ENCODE data around the gene FRRS1. TPM values are rescaled to one million over a fixed set of nuclear protein-coding genes. Genes with fewer than 3 reads are reported as not detected.
"Not testable (repeated sequence)": the region's sequence is repeated elsewhere in the genome, so short reads cannot be mapped to it uniquely, and the experiment has no call there.

FRRS1 gene
- total RNA-seq, 4 donors from 2014 or later: 10.4 to 12.9 (median 11.3) TPM

DNA sequence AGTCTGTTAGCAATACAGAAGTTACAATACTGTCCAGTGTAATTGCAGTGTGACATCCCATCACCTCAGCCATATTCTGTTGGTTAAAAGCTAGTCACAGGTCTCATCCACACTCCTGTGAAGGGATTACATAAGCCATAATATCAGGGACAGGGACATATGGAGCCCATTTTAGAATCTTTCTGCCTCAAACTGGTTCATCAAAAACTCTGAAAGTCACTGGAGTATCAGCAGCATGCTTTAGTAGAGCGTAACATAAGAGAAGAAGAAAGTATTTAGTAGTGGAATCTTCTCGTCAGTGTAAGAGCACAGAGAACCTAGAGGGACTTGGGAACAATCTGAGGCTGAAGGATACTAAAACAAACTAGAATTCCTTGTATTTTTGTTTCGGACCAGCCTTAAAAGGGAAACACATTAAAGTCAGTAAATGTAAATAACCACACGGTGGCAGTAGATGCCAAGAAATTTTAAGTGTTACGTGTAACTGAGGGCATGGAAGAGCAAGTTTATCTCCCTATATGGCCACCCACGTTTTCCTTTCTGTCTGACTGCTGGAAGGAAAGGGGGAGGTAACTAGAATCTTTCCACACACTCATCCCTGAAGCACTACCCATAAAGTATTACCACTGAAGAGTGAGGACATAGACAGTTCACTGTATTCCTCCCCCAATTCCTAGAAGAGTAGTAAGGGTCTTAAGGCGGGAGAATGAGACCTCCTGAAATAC lies 42.1 kb upstream of the FRRS1 start:
- intact Hi-C loops (cut with DNase I): loop anchor here (5.0 to 10.0 kb wide), 2 partner anchors 644 to 1056 kb away; no protein-coding TSS in a partner anchor
- Histone ChIP-seq H3K4me1 (no peaks in the 10 kb centered on the region), H3K27me3 (no peaks in the 10 kb centered on the region), H3K27ac (peak overlapping the region in 2 of 3 donors; percentile 59 to 60), H3K36me3 (no peaks in the 10 kb centered on the region), H3K9me3 (no peaks in the 10 kb centered on the region), H3K4me3 (replicated peaks in 1 of 3) (no peak overlapping the region)
- TF ChIP-seq POLR2A (IDR thresholded peaks at IDR 0.05): no peak
- TF ChIP-seq, protein P1, sequence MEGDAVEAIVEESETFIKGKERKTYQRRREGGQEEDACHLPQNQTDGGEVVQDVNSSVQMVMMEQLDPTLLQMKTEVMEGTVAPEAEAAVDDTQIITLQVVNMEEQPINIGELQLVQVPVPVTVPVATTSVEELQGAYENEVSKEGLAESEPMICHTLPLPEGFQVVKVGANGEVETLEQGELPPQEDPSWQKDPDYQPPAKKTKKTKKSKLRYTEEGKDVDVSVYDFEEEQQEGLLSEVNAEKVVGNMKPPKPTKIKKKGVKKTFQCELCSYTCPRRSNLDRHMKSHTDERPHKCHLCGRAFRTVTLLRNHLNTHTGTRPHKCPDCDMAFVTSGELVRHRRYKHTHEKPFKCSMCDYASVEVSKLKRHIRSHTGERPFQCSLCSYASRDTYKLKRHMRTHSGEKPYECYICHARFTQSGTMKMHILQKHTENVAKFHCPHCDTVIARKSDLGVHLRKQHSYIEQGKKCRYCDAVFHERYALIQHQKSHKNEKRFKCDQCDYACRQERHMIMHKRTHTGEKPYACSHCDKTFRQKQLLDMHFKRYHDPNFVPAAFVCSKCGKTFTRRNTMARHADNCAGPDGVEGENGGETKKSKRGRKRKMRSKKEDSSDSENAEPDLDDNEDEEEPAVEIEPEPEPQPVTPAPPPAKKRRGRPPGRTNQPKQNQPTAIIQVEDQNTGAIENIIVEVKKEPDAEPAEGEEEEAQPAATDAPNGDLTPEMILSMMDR (IDR thresholded peaks at IDR 0.05): peak in 5 of 6 experiments; percentile 37 to 84 (median 71)
- 8 to 9% methylated on average over 7 of the region's 7 CpGs for WGBS, 2 donors
- DNase-seq: peak in 1 of 2 donors; percentile 5

DNA sequence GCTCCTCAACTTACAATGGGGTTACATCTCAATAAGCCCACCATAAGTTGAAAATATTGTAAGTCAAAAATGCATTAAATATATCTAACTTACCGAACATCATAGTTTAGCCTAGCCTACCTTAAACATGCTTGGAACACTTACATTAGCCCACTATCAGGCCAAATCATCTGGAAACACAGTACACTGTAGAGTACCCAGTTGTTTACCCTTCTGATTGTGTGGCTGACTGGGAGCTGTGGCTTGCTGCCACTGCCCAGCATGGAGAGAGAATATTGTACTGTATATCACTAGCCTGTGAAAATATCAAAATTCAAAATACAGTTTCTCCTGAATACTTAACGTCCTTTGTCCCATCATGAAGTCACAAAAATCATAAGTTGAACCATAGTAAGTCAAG lies 40.4 kb upstream of the FRRS1 start:
- 69 to 82% methylated on average over 2 of the region's 2 CpGs for WGBS, 2 donors
- intact Hi-C loops (cut with DNase I): loop anchor here (5.0 to 10.0 kb wide), 2 partner anchors 645 to 1058 kb away; no protein-coding TSS in a partner anchor
- no peaks in the 10 kb centered on the region for H3K27me3 ChIP-seq
- no peaks in the 10 kb centered on the region for H3K4me1 ChIP-seq
- H3K4me3 ChIP-seq (replicated peaks in 1 of 3): no peak overlapping the region
- no peak for DNase-seq
- no peaks in the 10 kb centered on the region for H3K9me3 ChIP-seq
- no peaks in the 10 kb centered on the region for H3K36me3 ChIP-seq
- H3K27ac ChIP-seq: no peak overlapping the region
- TF ChIP-seq, protein P1 (IDR thresholded peaks at IDR 0.05): no peak
- TF ChIP-seq POLR2A (IDR thresholded peaks at IDR 0.05): no peak

DNA sequence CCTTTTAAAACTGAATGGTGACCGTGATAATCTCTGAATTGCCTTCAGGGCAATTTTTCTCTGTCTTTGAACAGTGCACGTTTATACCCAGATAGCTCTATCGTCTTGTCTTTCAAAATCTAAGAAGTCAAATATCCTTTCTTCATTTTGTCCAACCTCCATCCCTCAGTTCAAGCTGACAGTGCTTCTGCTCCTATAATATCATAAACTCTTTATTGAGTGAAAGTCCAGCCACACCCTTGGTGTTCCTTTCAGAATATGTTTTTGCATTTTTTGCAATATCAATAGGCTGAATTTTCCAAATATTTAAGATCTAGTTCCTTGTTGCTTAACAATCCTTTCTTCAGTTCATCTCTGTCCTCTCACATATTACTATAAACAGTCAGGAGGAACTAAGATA lies 35.1 kb upstream of the FRRS1 start:
- no peak for DNase-seq
- H3K9me3 ChIP-seq: no peaks in the 10 kb centered on the region
- WGBS, 2 donors: 88 to 93% methylated on average over 3 of the region's 3 CpGs
- TF ChIP-seq, protein P1 (IDR thresholded peaks at IDR 0.05): no peak
- TF ChIP-seq POLR2A (IDR thresholded peaks at IDR 0.05): no peak
- H3K27me3 ChIP-seq: no peaks in the 10 kb centered on the region
- no peaks in the 10 kb centered on the region for H3K4me1 ChIP-seq
- intact Hi-C loops (cut with DNase I): loop anchor here (10.0 kb wide), 1 partner anchor 1063 kb away; no protein-coding TSS in a partner anchor
- no peak overlapping the region for H3K27ac ChIP-seq
- no peaks in the 10 kb centered on the region for H3K36me3 ChIP-seq
- no peak overlapping the region for H3K4me3 ChIP-seq (replicated peaks in 1 of 3)

DNA sequence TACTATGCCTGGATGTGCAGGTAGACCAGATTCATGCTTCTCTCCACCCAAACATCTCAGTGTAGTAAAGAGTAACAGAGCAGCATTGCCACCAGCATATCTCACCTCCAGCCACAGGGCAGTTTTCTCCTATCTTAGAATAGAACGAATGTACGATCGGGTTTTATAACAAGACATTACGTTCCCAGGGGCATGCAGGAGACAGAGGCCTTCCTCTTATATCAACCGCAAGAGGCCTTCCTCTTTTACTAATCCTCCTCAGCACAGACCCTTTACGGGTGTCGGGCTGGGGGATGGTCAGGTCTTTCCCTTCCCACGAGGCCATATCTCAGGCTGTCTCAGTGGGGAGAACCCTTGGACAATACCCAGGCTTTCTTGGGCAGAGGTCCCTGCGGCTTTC lies 27.4 kb upstream of the FRRS1 start:
- intact Hi-C loops (cut with DNase I); DNase-seq; H3K27me3 ChIP-seq; H3K9me3 ChIP-seq; H3K36me3 ChIP-seq; H3K4me3 ChIP-seq (replicated peaks in 1 of 3); H3K4me1 ChIP-seq; H3K27ac ChIP-seq: not testable (repeated sequence)
- 68 to 89% methylated on average over 9 of the region's 9 CpGs for WGBS, 2 donors

DNA sequence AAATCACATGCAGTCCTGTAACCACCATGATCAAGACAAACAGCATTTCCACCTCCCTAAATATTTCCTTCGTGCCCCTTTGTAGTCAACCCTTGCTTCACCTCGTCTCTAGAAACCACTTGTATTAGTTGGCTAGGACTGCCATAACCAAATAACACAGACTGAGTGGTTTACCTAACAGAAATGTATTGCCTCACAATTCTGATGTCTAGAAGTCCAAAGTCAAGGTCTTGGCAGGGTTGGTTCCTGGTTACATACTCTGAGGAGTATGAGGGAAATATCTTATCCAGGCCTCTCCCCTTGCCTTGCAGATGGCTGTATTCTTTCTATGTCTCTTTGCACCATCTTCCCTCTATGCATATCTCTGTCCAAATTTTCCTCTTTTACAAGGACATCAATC lies 23.3 kb upstream of the FRRS1 start:
- 60 to 61% methylated on average over 2 of the region's 2 CpGs for WGBS, 2 donors
- Histone ChIP-seq H3K4me3 (replicated peaks in 1 of 3) (no peak overlapping the region), H3K9me3 (no peaks in the 10 kb centered on the region), H3K4me1 (no peaks in the 10 kb centered on the region), H3K27me3 (no peaks in the 10 kb centered on the region), H3K27ac (no peak overlapping the region), H3K36me3 (no peaks in the 10 kb centered on the region)
- TF ChIP-seq, protein P1 (IDR thresholded peaks at IDR 0.05): no peak
- no peak for TF ChIP-seq POLR2A (IDR thresholded peaks at IDR 0.05)
- intact Hi-C loops (cut with DNase I): no loop called here
- DNase-seq: no peak
